K562 (cell line): Measurements from ENCODE around the gene LY6G6F. TPM values are rescaled to one million over a fixed set of nuclear protein-coding genes. Genes with fewer than 3 reads are reported as not detected.

Experiments used
- ATF4 ChIP-seq: fragments of 450-650 bp; formaldehyde crosslinking; IDR thresholded peaks from 2 replicates; pipeline ENCODE4 v1.4.0; 2022; ENCODE audit warnings: mild to moderate bottlenecking, moderate library complexity
- CHD7 ChIP-seq: fragments of 200-600 bp; sonication (generic); IDR thresholded peaks from one replicate; pipeline ENCODE4 v1.6.1; 2012; ENCODE audit warnings: mild to moderate bottlenecking, low read depth, low read length, inconsistent platforms
- FOXP1 ChIP-seq: sonication (generic); formaldehyde crosslinking; IDR thresholded peaks from 2 replicates; pipeline ENCODE4 v1.8.0; 2022; ENCODE audit warnings: mild to moderate bottlenecking, missing genetic modification reagents
- KLF1 ChIP-seq: fragments of 450-650 bp; IDR thresholded peaks from 2 replicates; pipeline ENCODE4 v1.6.1; 2016; ENCODE audit warnings: missing genetic modification characterization, missing compliant biosample characterization
- NFIX ChIP-seq: fragments of 250-450 bp; sonication (Bioruptor Pico); IDR thresholded peaks from 2 replicates; pipeline ENCODE4 v1.4.0; 2020; ENCODE audit warnings: low read depth, mild to moderate bottlenecking, moderate library complexity
- SNAPC5 ChIP-seq: fragments of 250-450 bp; sonication (Bioruptor Pico); IDR thresholded peaks from 2 replicates; pipeline ENCODE4 v1.8.0; 2021; ENCODE audit warnings: moderate library complexity, mild to moderate bottlenecking, inconsistent platforms
- STAT5A ChIP-seq: IDR thresholded peaks from 2 replicates; pipeline ENCODE4 v1.6.1; 2012; ENCODE audit warnings: low read length, inconsistent platforms, borderline replicate concordance
- TRIM24 ChIP-seq, 2 experiments: fragments of 450-650 bp; IDR thresholded peaks; 2 replicates each; pipeline ENCODE4 v1.6.1; 2016
- ZNF175 ChIP-seq: fragments of 200-800 bp; sonication (Bioruptor generic); IDR thresholded peaks from 2 replicates; pipeline ENCODE4 v1.6.1; 2016; ENCODE audit warnings: low read depth, mild to moderate bottlenecking, missing genetic modification characterization, missing compliant biosample characterization
- ZNF232 ChIP-seq: sonication (generic); formaldehyde crosslinking; IDR thresholded peaks from 2 replicates; pipeline ENCODE4 v1.8.0; 2022; ENCODE audit warnings: mild to moderate bottlenecking, missing genetic modification reagents
- ZNF449 ChIP-seq: fragments of 250-450 bp; sonication (Bioruptor Pico); IDR thresholded peaks from 2 replicates; pipeline ENCODE4 v1.8.0; 2022; ENCODE audit warnings: moderate library complexity, mild to moderate bottlenecking, inconsistent platforms
- ZNF507 ChIP-seq: conservative IDR thresholded peaks from 2 replicates; pipeline ENCODE4 v1.6.1; 2017; ENCODE audit warnings: missing genetic modification characterization, missing compliant biosample characterization
- ZNF584 ChIP-seq: fragments of 200-800 bp; sonication (Bioruptor generic); IDR thresholded peaks from 2 replicates; pipeline ENCODE4 v1.6.1; 2016; ENCODE audit warnings: low read depth, mild to moderate bottlenecking, missing genetic modification characterization, missing compliant biosample characterization
- ZNF586 ChIP-seq: fragments of 450-650 bp; formaldehyde crosslinking; conservative IDR thresholded peaks from 2 replicates; pipeline ENCODE4 v1.4.0; 2020; ENCODE audit warnings: mild to moderate bottlenecking, moderate library complexity
- ZNF75A ChIP-seq: fragments of 450-650 bp; formaldehyde crosslinking; IDR thresholded peaks from 2 replicates; pipeline ENCODE4 v1.4.0; 2020; ENCODE audit warnings: mild to moderate bottlenecking
- polyA plus RNA-seq, 8 experiments: library from polyadenylated mRNA; depleted of rRNA in 4 of 8; stranded (reverse) in 5 of 8; unstranded in 3 of 8; fragments of >200 nt; fragmentation: Nextera tagmentation in 2 of 8; fragmentation: Illumina TruSeq in 1 of 8; extraction: Ambion mirVana in 2 of 8; extraction: Trizol in 1 of 8; gene quantifications; 2 replicates each; pipeline versions ENCODE4 v1.2.1 to v1.2.3, GENCODE V29; 2011 to 2014; ENCODE audit warnings: inconsistent platforms in 1 of 8, missing spikeins in 1 of 8
- total RNA-seq, 7 experiments: library from RNA; depleted of rRNA in 6 of 7; stranded (reverse); fragments of >200 nt in 6 of 7; fragmentation: Illumina TruSeq in 2 of 7; extraction: Trizol in 2 of 7; gene quantifications; 2 replicates each; pipeline versions ENCODE4 v1.2.1 to v1.2.3, GENCODE V29; 2011 to 2021; ENCODE audit warnings: low replicate concordance in 1 of 7

The LY6G6F gene
- total and polyA plus RNA-seq, 9 of the 15 experiments (the other 6 are each of a cell fraction or from before 2014, with no cell fraction given) = 0.14 to 0.50 (median 0.28) TPM; not detected in 2

- TF ChIP-seq ZNF449 (CRISPR knock-in tag) (0 out of 2 replicates have a peak, but pooled peaks have one; percentile 45), ZNF586 (CRISPR knock-in tag) (no peak), STAT5A (no peak), TRIM24 (IDR thresholded peaks at IDR 0.05) (no peak), FOXP1 (CRISPR knock-in tag) (no peak), NFIX (CRISPR knock-in tag) (no peak), ATF4 (CRISPR knock-in tag) (peak; percentile 30; the same call in 1 of the 2 replicates), ZNF175 (CRISPR knock-in tag) (no peak), ZNF75A (CRISPR knock-in tag) (no peak), ZNF232 (CRISPR knock-in tag) (no peak), ZNF584 (CRISPR knock-in tag) (no peak), CHD7 (no peak), KLF1 (tag) (no peak), SNAPC5 (no peak), ZNF507 (no peak)
These were observed 20.5 kb downstream of the LY6G6F start (continued) for GRCh38 chr6:31727034-31727716.
